Kidney epithelial cell (primary cell): ENCODE data around the gene ELL2. TPM values are rescaled to one million over a fixed set of nuclear protein-coding genes. Genes with fewer than 3 reads are reported as not detected.

Experiments used
- DNase-seq: peaks from one replicate; pipeline ENCODE4 v3.0.0-alpha.2; 2010; ENCODE audit warnings: low read depth
- H3K27me3 ChIP-seq: 2 replicates; pipeline ENCODE4 v1.6.0; 2011; ENCODE audit warnings: low read length; ENCODE audit not compliant: control insufficient read depth, insufficient read depth
- H3K36me3 ChIP-seq: 2 replicates; pipeline ENCODE4 v1.5.1; 2011; ENCODE audit warnings: low read length; ENCODE audit not compliant: control insufficient read depth, insufficient read depth
- H3K4me3 ChIP-seq: 2 replicates; pipeline ENCODE4 v1.5.1; 2011; ENCODE audit warnings: low read depth, mild to moderate bottlenecking, control low read depth, low read length
- CTCF ChIP-seq: IDR thresholded peaks from 2 replicates; pipeline ENCODE4 v1.5.1; 2011; ENCODE audit warnings: mild to moderate bottlenecking, moderate library complexity, low read length, control low read depth, inconsistent platforms; ENCODE audit not compliant: insufficient read depth, poor library complexity, severe bottlenecking
- total RNA-seq: library from RNA; depleted of rRNA; stranded (reverse); fragments of >200 nt; gene quantifications from 2 replicates; pipeline ENCODE4 v1.2.3, GENCODE V29; 2015

Gene ELL2
- total RNA-seq, 1 donor from 2014 or later = 14.1 TPM

GRCh38 chr5:95940758-95941682 lies 20.6 kb downstream of the ELL2 start:
- DNase-seq = no peak
- Histone ChIP-seq H3K27me3 (no peaks in the 10 kb centered on the region), H3K36me3 (no peaks in the 10 kb centered on the region), H3K4me3 (no peak overlapping the region)
- no peak for TF ChIP-seq CTCF

GRCh38 chr5:95939465-95939864 lies 22.2 kb downstream of the ELL2 start:
- no peak for TF ChIP-seq CTCF
- H3K36me3 ChIP-seq = no peaks in the 10 kb centered on the region
- H3K27me3 ChIP-seq = no peaks in the 10 kb centered on the region
- no peak overlapping the region for H3K4me3 ChIP-seq
- DNase-seq = no peak

GRCh38 chr5:95938766-95939165 lies 22.9 kb downstream of the ELL2 start:
- H3K36me3 ChIP-seq = no peaks in the 10 kb centered on the region
- TF ChIP-seq CTCF = no peak
- no peaks in the 10 kb centered on the region for H3K27me3 ChIP-seq
- H3K4me3 ChIP-seq = no peak overlapping the region
- DNase-seq = no peak

GRCh38 chr5:95938347-95938746 lies 23.3 kb downstream of the ELL2 start:
- no peak for TF ChIP-seq CTCF

GRCh38 chr5:95937607-95938152 lies 24.0 kb downstream of the ELL2 start:
- TF ChIP-seq CTCF = no peak
- H3K4me3 ChIP-seq = no peak overlapping the region
- H3K27me3 ChIP-seq = no peaks in the 10 kb centered on the region
- no peaks in the 10 kb centered on the region for H3K36me3 ChIP-seq
- DNase-seq = no peak

More at GRCh38 chr5:95938347-95938746, 23.3 kb downstream of the ELL2 start:
- no peak overlapping the region for H3K4me3 ChIP-seq
- no peaks in the 10 kb centered on the region for H3K27me3 ChIP-seq
- H3K36me3 ChIP-seq = no peaks in the 10 kb centered on the region
- DNase-seq = no peak
